Testis (tissue), 2 donors: ENCODE measurements around the gene DNAH17.

ENCODE experiments used
- POLR2A ChIP-seq: fragments of 450-650 bp; IDR thresholded peaks from one replicate; pipeline ENCODE4 v1.6.1; 2017; ENCODE audit warnings: antibody characterized with exemption, mild to moderate bottlenecking, moderate library complexity
- TF ChIP-seq, protein P1 (sequence below), 3 experiments: fragments of 450-650 bp in 2 of 3; fragments of 200-600 bp in 1 of 3; sonication (generic) in 1 of 3; IDR thresholded peaks; one replicate each; pipeline ENCODE4 v1.5.1; 2016 to 2019; ENCODE audit warnings: antibody characterized with exemption in 3 of 3, mild to moderate bottlenecking in 2 of 3, moderate library complexity in 1 of 3

DNA sequence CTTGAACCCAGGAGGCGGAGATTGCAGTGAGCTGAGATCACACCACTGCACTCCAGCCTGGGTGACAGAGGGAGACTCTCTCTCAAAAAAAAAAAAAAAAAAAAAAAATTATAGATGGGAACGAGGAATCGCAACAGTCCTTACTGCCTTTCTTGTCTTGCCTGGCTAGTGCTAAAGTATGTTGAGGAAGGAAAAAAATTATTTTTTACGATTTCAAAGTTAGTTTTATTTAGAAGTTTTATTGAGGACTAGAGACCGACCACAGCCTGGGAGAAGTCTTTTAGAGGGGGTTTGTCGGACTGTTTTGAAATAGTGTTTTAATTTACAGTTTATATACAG lies 15.8 kb upstream of the DNAH17 start:
- TF ChIP-seq, protein P1, sequence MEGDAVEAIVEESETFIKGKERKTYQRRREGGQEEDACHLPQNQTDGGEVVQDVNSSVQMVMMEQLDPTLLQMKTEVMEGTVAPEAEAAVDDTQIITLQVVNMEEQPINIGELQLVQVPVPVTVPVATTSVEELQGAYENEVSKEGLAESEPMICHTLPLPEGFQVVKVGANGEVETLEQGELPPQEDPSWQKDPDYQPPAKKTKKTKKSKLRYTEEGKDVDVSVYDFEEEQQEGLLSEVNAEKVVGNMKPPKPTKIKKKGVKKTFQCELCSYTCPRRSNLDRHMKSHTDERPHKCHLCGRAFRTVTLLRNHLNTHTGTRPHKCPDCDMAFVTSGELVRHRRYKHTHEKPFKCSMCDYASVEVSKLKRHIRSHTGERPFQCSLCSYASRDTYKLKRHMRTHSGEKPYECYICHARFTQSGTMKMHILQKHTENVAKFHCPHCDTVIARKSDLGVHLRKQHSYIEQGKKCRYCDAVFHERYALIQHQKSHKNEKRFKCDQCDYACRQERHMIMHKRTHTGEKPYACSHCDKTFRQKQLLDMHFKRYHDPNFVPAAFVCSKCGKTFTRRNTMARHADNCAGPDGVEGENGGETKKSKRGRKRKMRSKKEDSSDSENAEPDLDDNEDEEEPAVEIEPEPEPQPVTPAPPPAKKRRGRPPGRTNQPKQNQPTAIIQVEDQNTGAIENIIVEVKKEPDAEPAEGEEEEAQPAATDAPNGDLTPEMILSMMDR (IDR thresholded peaks at IDR 0.05): no peak
- TF ChIP-seq POLR2A: no peak
